H9 (cell line): ENCODE measurements around the gene ICAM2. TPM values are rescaled to one million over a fixed set of nuclear protein-coding genes. Genes with fewer than 3 reads are reported as not detected.

Experiments
- DNase-seq: peaks from one replicate; pipeline ENCODE4 v3.0.0-alpha.2; 2017
- H2AFZ ChIP-seq: one replicate; pipeline ENCODE4 v1.6.1; 2013; ENCODE audit warnings: mild to moderate bottlenecking, low read length, control low read depth, moderate library complexity
- H2AK5ac ChIP-seq: 2 replicates; pipeline ENCODE4 v1.6.1; 2013; ENCODE audit warnings: low read length, control low read depth, mixed read lengths; ENCODE audit not compliant: insufficient read length
- H2BK120ac ChIP-seq: one replicate; pipeline ENCODE4 v1.6.1; 2013; ENCODE audit warnings: low read depth, mild to moderate bottlenecking, low read length, control low read depth, inconsistent platforms; ENCODE audit not compliant: poor library complexity, severe bottlenecking
- H2BK12ac ChIP-seq: 2 replicates; pipeline ENCODE4 v1.6.1; 2013; ENCODE audit warnings: low read length, control low read depth, mixed read lengths, low read depth; ENCODE audit not compliant: insufficient read length
- H2BK15ac ChIP-seq: 2 replicates; pipeline ENCODE4 v1.6.1; 2013; ENCODE audit warnings: low read depth, low read length, control low read depth
- H2BK20ac ChIP-seq: one replicate; pipeline ENCODE4 v1.6.1; 2013; ENCODE audit warnings: low read depth, mild to moderate bottlenecking, low read length, control low read depth, inconsistent platforms; ENCODE audit not compliant: poor library complexity, severe bottlenecking
- H2BK5ac ChIP-seq: 2 replicates; pipeline ENCODE4 v1.6.1; 2013; ENCODE audit warnings: low read length, control low read depth, mixed read lengths; ENCODE audit not compliant: insufficient read length
- H3K14ac ChIP-seq: 2 replicates; pipeline ENCODE4 v1.6.1; 2013; ENCODE audit warnings: low read length, control low read depth; ENCODE audit not compliant: insufficient read depth
- H3K18ac ChIP-seq: 2 replicates; pipeline ENCODE4 v1.6.1; 2013; ENCODE audit warnings: low read depth, mild to moderate bottlenecking, mixed read lengths, low read length, control low read depth; ENCODE audit not compliant: insufficient read length
- H3K23ac ChIP-seq: 2 replicates; pipeline ENCODE4 v1.6.1; 2013; ENCODE audit warnings: low read length, control low read depth, mixed read lengths, low read depth; ENCODE audit not compliant: insufficient read length
- H3K23me2 ChIP-seq: 2 replicates; pipeline ENCODE4 v1.6.1; 2013; ENCODE audit warnings: low read depth, mild to moderate bottlenecking, mixed read lengths, low read length, control low read depth; ENCODE audit not compliant: insufficient read length, poor library complexity, severe bottlenecking
- H3K27ac ChIP-seq: 2 replicates; pipeline ENCODE4 v1.5.1; 2013; ENCODE audit warnings: low read length, control low read depth, mixed read lengths, low read depth; ENCODE audit not compliant: insufficient read length
- H3K27me3 ChIP-seq: 2 replicates; pipeline ENCODE4 v1.6.1; 2013; ENCODE audit warnings: low read length, control low read depth, inconsistent platforms; ENCODE audit not compliant: insufficient read depth
- H3K4ac ChIP-seq: 2 replicates; pipeline ENCODE4 v1.6.1; 2013; ENCODE audit warnings: low read depth, mild to moderate bottlenecking, control low read depth, inconsistent platforms, low read length, moderate library complexity
- H3K4me1 ChIP-seq: 2 replicates; pipeline ENCODE4 v1.6.1; 2013; ENCODE audit warnings: low read length, control low read depth, inconsistent platforms; ENCODE audit not compliant: insufficient read depth
- H3K4me2 ChIP-seq: 2 replicates; pipeline ENCODE4 v1.6.1; 2013; ENCODE audit warnings: low read length, control low read depth, mixed read lengths; ENCODE audit not compliant: insufficient read length, insufficient read depth
- H3K56ac ChIP-seq: 2 replicates; pipeline ENCODE4 v1.6.1; 2013; ENCODE audit warnings: low read depth, mild to moderate bottlenecking, mixed read lengths, low read length, control low read depth; ENCODE audit not compliant: insufficient read length
- H3K79me1 ChIP-seq: 2 replicates; pipeline ENCODE4 v1.6.1; 2013; ENCODE audit warnings: low read depth, mild to moderate bottlenecking, moderate library complexity, low read length, control low read depth, inconsistent platforms; ENCODE audit not compliant: insufficient read depth, poor library complexity, severe bottlenecking
- H3K79me2 ChIP-seq: 2 replicates; pipeline ENCODE4 v1.6.1; 2013; ENCODE audit warnings: low read length, control low read depth, inconsistent platforms; ENCODE audit not compliant: insufficient read depth
- H3K9ac ChIP-seq: 2 replicates; pipeline ENCODE4 v1.6.1; 2013; ENCODE audit warnings: low read length, control low read depth, mixed read lengths; ENCODE audit not compliant: insufficient read length; ENCODE audit errors: extremely low read depth
- H3K9me3 ChIP-seq: one replicate; pipeline ENCODE4 v1.6.1; 2013; ENCODE audit warnings: low read depth, low read length, inconsistent platforms; ENCODE audit not compliant: control insufficient read depth
- H3T11ph ChIP-seq: one replicate; pipeline ENCODE4 v1.6.1; 2013; ENCODE audit warnings: mild to moderate bottlenecking, low read length, control low read depth, inconsistent platforms
- H4K20me1 ChIP-seq: one replicate; pipeline ENCODE4 v1.6.1; 2013; ENCODE audit not compliant: control insufficient read depth, insufficient read length, insufficient read depth
- H4K5ac ChIP-seq: 2 replicates; pipeline ENCODE4 v1.6.1; 2013; ENCODE audit warnings: low read depth, mild to moderate bottlenecking, mixed read lengths, low read length, control low read depth; ENCODE audit not compliant: insufficient read length
- H4K8ac ChIP-seq: replicated peaks from 2 replicates; pipeline ENCODE4 v1.6.1; 2013; ENCODE audit warnings: low read length, control low read depth, mixed read lengths, low read depth; ENCODE audit not compliant: insufficient read length
- H4K91ac ChIP-seq: 2 replicates; pipeline ENCODE4 v1.6.1; 2013; ENCODE audit warnings: low read depth, mild to moderate bottlenecking, moderate library complexity, mixed read lengths, low read length, control low read depth; ENCODE audit not compliant: insufficient read length
- H3K27ac Mint-ChIP-seq, 3 experiments: 2 replicates in 2 of 3; 3 replicates in 1 of 3; pipeline ENCODE4 v1.8.0; 2020 to 2021; ENCODE audit warnings: mixed read lengths in 3 of 3, mild to moderate bottlenecking in 1 of 3, moderate library complexity in 1 of 3
- H3K27me3 Mint-ChIP-seq: 2 replicates; pipeline ENCODE4 v1.8.0; 2021; ENCODE audit warnings: low read depth, mild to moderate bottlenecking, moderate library complexity, mixed read lengths
- H3K36me3 Mint-ChIP-seq, 3 experiments: 2 replicates in 2 of 3; 3 replicates in 1 of 3; pipeline ENCODE4 v1.8.0; 2020 to 2021; ENCODE audit warnings: low read depth in 3 of 3, mixed read lengths in 3 of 3; ENCODE audit not compliant: insufficient read depth in 1 of 3
- H3K4me1 Mint-ChIP-seq, 2 experiments: 2 replicates each; pipeline ENCODE4 v1.8.0; 2020; ENCODE audit warnings: mixed read lengths in 2 of 2
- H3K4me3 Mint-ChIP-seq, 2 experiments: 2 replicates in 1 of 2; 3 replicates in 1 of 2; pipeline ENCODE4 v1.8.0; 2020 to 2021; ENCODE audit warnings: mild to moderate bottlenecking in 2 of 2, mixed read lengths in 2 of 2, moderate library complexity in 1 of 2
- H3K9me3 Mint-ChIP-seq, 2 experiments: 2 replicates in 1 of 2; 3 replicates in 1 of 2; pipeline ENCODE4 v1.8.0; 2020; ENCODE audit warnings: mild to moderate bottlenecking in 2 of 2, mixed read lengths in 2 of 2, moderate library complexity in 1 of 2
- CTCF ChIP-seq: fragments of 200-600 bp; sonication (generic); conservative IDR thresholded peaks from 3 replicates; pipeline ENCODE4 v1.8.0; 2021; ENCODE audit warnings: antibody characterized with exemption, mild to moderate bottlenecking
- WGBS: extraction: QIAGEN DNeasy Blood & Tissue Kit; methylation state at CpG from one replicate; pipeline ENCODE4 v1.1.7; 2013; ENCODE audit warnings: missing lambda C conversion rate, low lambda C conversion rate, mixed read lengths; ENCODE audit not compliant: insufficient read length; ENCODE audit errors: extremely low coverage; 5-methylcytosine and 5-hydroxymethylcytosine counted together
- total RNA-seq: library from RNA; stranded (reverse); gene quantifications from 2 replicates; pipeline ENCODE4 v1.2.1, GENCODE V29; 2021

Gene ICAM2
- total RNA-seq, 1 experiment from 2014 or later: 0.28 TPM

GRCh38 chr17:64045176-64045575, 24.7 kb upstream of the ICAM2 start:
- Histone ChIP-seq H3K27ac (no peak overlapping the region), H4K91ac (no peak overlapping the region), H3T11ph (no peak overlapping the region), H3K23me2 (no peaks in the 10 kb centered on the region), H2BK20ac (no peak overlapping the region), H2BK5ac (no peak overlapping the region), H3K4me1 (no peaks in the 10 kb centered on the region), H3K79me1 (no peaks in the 10 kb centered on the region), H3K9ac (no peak overlapping the region), H3K18ac (no peak overlapping the region), H3K4me2 (no peak overlapping the region), H4K5ac (no peak overlapping the region), H2BK12ac (no peak overlapping the region), H3K23ac (no peak overlapping the region), H3K9me3 (no peaks in the 10 kb centered on the region), H2BK15ac (no peak overlapping the region), H3K4ac (no peak overlapping the region), H3K27me3 (no peaks in the 10 kb centered on the region), H2BK120ac (no peak overlapping the region), H2AFZ (no peak overlapping the region), H3K14ac (no peak overlapping the region), H4K20me1 (no peaks in the 10 kb centered on the region), H4K8ac (no peak overlapping the region), H3K56ac (no peak overlapping the region), H3K79me2 (no peaks in the 10 kb centered on the region), H2AK5ac (no peak overlapping the region)
- no peak for TF ChIP-seq CTCF
- no peaks in the 10 kb centered on the region for H3K9me3 Mint-ChIP-seq
- H3K27me3 Mint-ChIP-seq: no peaks in the 10 kb centered on the region
- no peak overlapping the region for H3K27ac Mint-ChIP-seq
- no peak overlapping the region for H3K4me3 Mint-ChIP-seq
- WGBS: no CpG with 5 or more reads among the region's 13 CpGs
- peaks cover 0 to 12% (median 1%) of the 10 kb centered on the region in 3 experiments; a peak in 2 of 7 replicates for H3K36me3 Mint-ChIP-seq
- DNase-seq: no peak
- peaks cover 0 to 2% of the 10 kb centered on the region in 2 experiments; a peak in 1 of 4 replicates for H3K4me1 Mint-ChIP-seq
